ENCODE data around the gene LRP1. TPM values are rescaled to one million over a fixed set of nuclear protein-coding genes. Genes with fewer than 3 reads are reported as not detected.
A peak's percentile ranks its signal among the peaks of the same experiment; 100 is the strongest.

The LRP1 gene
- total and polyA plus RNA-seq, 2 of the 13 experiments (the other 11 are each of a cell fraction or from before 2014, with no cell fraction given), result 14.7 to 30.8 TPM

- FAIRE-seq, result no peak
- BruUV-seq (replicated peaks), result no TSS peak
- CTCF ChIA-PET (ENCODE audit: low intra/inter-chr PET ratio, low total read pairs), result no interaction called here
Observed at GRCh38 chr12:57204454-57204853, 76.2 kb downstream of the LRP1 start.

More at GRCh38 chr12:57204454-57204853, 76.2 kb downstream of the LRP1 start:
- H3K27me3 ChIP-seq (ENCODE audit: control insufficient read depth in 1 of 2, insufficient read depth in 2 of 2, low read length in 2 of 2), result no peaks in the 10 kb centered on the region
- no peaks in the 10 kb centered on the region for H3K9me3 ChIP-seq (ENCODE audit: low read length)
- H3K27ac ChIP-seq (ENCODE audit: extremely low read length, insufficient read depth, low read length), result no peak overlapping the region
- no peak overlapping the region for H3K4me3 ChIP-seq (replicated peaks in 1 of 3; ENCODE audit: insufficient read depth in 1 of 3, low read depth in 2 of 3, low read length in 3 of 3)
- POLR2A ChIA-PET, result no interaction called here
- ATAC-seq, result no peak
- TF ChIP-seq ZBTB4 (CRISPR knock-in tag; IDR thresholded peaks at IDR 0.05; ENCODE audit: borderline replicate concordance), result no peak
- peak; percentile 71 for TF ChIP-seq AGO2 (optimal IDR thresholded peaks at IDR 0.05; ENCODE audit: low read depth, low read length)
- TF ChIP-seq ZMYM2 (CRISPR knock-in tag; IDR thresholded peaks at IDR 0.05), result no peak
- H3K9ac ChIP-seq (ENCODE audit: insufficient read depth, low read depth, low read length), result no peak overlapping the region
- no peak overlapping the region for H3K4me2 ChIP-seq (ENCODE audit: low read depth, low read length)
- no peaks in the 10 kb centered on the region for H3K79me2 ChIP-seq (ENCODE audit: insufficient read depth, low read length)
- H4K20me1 ChIP-seq (ENCODE audit: insufficient read depth, low read length), result no peaks in the 10 kb centered on the region
- no peaks in the 10 kb centered on the region for H3K4me1 ChIP-seq (ENCODE audit: insufficient read depth, low read length)
- 98% methylated on average over 19 of the region's 19 CpGs for WGBS (ENCODE audit: low lambda C conversion rate)
- no peak for DNase-seq (ENCODE audit: low spot score)
- intact Hi-C loops (cut with micrococcal nuclease; ENCODE audit: unreplicated experiment), result no loop called here
- H3K36me3 ChIP-seq (replicated peaks in 1 of 2; ENCODE audit: control insufficient read depth in 1 of 2, insufficient read depth in 2 of 2, low read length in 2 of 2), result peaks cover 53 to 86% of the 10 kb centered on the region in 2 experiments
- in situ Hi-C loops (cut with HindIII; ENCODE audit: extremely low pct_ligation_motif_present, low pct_unique_long_range_greater_than_20kb), result no loop called here
- H2AFZ ChIP-seq (ENCODE audit: low read length), result no peak overlapping the region

Measured in HepG2 (cell line).